GM11168 (cell line): ENCODE measurements around the gene MCHR1.
"Not testable (repeated sequence)": the region's sequence is repeated elsewhere in the genome, so short reads cannot be mapped to it uniquely, and the experiment has no call there.

ENCODE experiments used
- in situ Hi-C: fragments of 300-500 bp; cut with MboI; formaldehyde crosslinking; loops from one replicate; pipeline ENCODE4 v1.12.0; 2022; ENCODE audit warnings: low sequenced_read_pairs; ENCODE audit not compliant: unreplicated experiment

The MCHR1 gene

DNA sequence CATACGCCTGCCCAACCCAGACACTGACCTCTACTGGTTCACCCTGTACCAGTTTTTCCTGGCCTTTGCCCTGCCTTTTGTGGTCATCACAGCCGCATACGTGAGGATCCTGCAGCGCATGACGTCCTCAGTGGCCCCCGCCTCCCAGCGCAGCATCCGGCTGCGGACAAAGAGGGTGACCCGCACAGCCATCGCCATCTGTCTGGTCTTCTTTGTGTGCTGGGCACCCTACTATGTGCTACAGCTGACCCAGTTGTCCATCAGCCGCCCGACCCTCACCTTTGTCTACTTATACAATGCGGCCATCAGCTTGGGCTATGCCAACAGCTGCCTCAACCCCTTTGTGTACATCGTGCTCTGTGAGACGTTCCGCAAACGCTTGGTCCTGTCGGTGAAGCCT, 2.2 kb downstream of the MCHR1 start:
- in situ Hi-C loops = no loop called here

GRCh38 chr22:40684728-40685127, 5.4 kb downstream of the MCHR1 start:
- in situ Hi-C loops = no loop called here

DNA sequence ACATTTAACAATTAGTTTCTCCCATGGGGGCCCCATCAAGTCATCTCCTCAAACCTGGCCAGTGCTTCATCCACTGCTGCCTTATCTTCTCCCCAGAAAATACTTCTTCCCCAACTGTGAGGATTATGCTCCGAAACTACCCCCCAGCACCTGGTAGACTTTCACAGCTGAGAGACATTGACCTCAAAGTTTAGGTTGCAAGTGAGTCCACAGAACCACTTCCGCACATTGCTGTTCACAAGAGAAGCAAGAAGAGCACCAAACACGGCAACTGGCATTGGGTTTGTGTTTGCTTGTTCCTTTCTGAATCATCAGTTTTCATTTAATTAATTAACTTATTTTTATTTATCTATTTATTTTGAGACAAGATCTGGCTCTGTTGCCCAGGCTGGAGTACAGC, 6.1 kb downstream of the MCHR1 start:
- in situ Hi-C loops = no loop called here

- in situ Hi-C loops = no loop called here
These were observed 8.4 kb downstream of the MCHR1 start for GRCh38 chr22:40687706-40688105.

- in situ Hi-C loops = no loop called here
These were observed 11.1 kb downstream of the MCHR1 start for GRCh38 chr22:40690370-40690769.

DNA sequence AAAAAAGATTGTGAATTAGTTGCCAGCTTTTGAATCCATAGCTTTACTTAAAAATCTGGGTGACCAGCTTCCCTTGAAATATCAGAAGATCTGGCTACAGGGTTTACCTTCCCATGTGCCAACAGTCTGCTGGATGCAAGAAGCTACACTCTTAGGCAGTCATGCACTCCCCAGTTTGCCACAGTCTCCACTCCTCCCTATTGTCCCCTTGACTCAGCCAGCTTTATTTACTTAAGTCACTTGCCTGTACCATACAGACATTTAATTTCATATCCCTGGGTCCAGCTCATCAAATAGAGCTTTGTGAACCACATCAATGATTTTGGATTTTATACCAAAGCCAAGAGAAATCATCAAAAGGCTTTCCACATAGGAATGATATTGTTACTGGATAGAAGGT, 12.2 kb downstream of the MCHR1 start:
- in situ Hi-C loops = no loop called here

- in situ Hi-C loops = no loop called here
These were observed 15.1 kb downstream of the MCHR1 start for GRCh38 chr22:40694411-40694810.

GRCh38 chr22:40701274-40701673, 22.0 kb downstream of the MCHR1 start:
- in situ Hi-C loops = no loop called here

DNA sequence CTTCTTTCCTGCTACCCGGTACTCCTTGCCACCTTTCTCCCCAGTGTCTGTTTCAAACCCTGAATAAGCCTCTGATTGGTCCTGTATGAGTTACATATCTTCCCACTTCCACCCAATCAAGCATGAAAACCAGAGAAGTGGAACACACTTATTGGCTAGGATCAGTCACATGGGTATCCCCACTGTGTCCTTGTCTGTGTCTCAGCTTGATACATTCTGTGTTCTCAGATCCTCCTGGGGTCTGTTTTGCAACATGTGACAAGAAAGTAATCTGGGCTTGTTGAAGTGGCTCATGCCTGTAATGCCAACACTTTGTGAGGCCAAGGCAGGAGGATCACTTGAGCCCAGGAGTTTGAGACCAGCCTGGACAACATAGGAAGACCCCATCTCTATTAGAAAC, 23.9 kb downstream of the MCHR1 start:
- in situ Hi-C loops = no loop called here

DNA sequence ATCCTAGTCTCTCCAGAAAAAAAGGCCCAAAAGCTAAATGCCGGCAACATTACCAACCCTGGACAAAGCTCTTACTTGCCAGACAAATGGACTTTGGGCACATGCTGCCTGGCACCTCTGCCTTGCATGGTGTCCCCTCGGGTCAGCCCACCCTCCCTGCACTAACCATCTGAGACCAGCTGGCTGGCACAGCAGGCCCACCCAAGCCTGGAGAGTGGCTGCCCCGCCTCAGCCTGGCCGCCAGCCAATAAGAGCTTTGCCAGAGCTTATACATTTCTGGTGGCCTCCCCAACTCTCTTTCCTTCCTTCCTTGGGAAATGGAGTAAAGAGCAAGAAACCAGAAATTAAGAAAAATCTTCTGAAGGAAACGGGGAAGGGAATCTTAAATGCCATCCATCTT, 24.5 kb downstream of the MCHR1 start:
- in situ Hi-C loops = no loop called here

DNA sequence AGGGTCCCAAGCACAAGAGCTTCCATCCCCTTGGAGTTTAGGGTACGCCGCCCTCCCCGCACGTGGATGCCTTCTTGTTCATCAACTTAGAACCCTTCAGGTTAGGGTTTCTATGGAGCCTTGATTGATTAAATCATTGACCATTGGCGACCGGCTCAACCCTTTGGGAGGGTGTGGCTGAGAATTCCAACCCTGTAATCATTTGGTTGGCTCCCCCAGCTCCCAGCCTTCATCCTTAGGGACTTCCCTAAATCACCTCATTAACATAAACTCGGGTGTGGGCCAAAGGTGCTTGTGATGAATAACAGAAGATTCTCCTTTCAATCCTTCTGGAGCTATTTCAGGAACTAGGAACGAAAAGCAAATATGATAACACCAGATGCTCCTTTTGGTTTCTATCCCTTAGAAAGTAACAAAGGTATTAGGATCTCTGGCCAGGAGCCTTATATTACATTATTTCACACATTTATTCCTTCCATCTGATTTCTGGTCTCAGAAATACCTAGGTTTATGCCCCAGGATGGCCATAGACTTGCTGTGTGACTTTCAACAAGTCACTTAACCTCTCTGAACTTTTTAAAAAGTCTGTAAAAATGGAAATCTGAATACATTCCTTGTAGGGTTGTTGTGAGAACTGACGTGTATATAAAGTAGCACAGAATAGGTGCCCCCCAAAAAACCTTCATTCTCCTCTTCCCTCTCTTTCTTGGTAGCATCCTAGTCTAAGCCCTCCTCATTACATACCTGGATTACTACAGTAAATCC, 26.8 kb downstream of the MCHR1 start:
- in situ Hi-C loops = no loop called here

DNA sequence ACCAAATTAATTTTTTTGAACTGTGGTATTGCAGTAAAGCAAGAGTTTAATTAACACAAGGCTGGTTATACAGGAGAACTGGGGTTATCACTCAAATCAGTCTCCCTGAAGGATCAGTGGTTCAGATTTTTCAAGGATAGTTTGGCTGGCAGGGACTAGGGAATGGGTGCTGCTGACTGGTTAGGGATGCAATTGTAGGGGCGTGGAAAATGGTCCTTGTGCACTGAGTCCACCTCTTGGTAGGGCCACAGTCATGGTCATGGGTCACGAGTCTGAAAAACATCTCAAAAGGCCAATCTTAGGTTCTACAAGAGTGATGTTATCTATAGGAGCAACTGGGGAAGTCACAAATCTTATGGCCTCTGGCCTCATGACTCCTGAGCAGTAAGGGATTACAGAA, 27.9 kb downstream of the MCHR1 start:
- in situ Hi-C loops = no loop called here

- in situ Hi-C loops = no loop called here
These were observed 28.9 kb downstream of the MCHR1 start for GRCh38 chr22:40708177-40708576.

DNA sequence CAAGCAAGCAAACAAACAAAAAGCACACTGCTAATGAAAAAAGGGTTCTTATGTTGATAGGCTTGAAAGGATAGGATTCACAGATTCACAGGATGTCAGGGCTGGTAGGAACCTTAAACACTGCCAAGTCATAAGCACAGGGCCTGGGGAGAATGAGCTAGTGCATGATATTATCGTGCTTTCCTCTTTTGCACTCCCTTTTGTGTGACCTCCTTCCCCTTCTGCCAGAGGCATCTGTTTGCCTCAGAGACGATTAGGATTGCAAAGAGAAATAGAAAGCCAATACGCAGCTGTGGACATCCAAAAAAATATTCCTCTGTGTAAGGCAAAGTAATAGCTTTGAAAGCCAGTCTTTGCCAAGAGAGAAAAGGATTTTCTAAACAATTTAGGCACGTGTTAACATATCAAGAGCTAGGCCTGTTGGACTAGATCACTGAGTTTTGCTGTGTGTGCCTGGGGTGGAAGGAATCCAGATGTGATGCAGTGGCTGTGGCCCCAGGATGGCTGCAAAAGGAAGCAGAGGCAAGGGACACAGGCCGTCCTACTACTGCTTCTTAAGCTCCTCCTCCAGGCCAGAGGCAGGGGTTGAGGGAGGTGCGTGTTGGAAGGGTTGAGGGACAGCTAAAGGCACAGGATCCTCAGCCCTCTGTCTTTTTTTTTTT, 30.6 kb downstream of the MCHR1 start:
- in situ Hi-C loops = no loop called here

- in situ Hi-C loops = no loop called here
These were observed 33.0 kb downstream of the MCHR1 start for GRCh38 chr22:40712311-40712710.

DNA sequence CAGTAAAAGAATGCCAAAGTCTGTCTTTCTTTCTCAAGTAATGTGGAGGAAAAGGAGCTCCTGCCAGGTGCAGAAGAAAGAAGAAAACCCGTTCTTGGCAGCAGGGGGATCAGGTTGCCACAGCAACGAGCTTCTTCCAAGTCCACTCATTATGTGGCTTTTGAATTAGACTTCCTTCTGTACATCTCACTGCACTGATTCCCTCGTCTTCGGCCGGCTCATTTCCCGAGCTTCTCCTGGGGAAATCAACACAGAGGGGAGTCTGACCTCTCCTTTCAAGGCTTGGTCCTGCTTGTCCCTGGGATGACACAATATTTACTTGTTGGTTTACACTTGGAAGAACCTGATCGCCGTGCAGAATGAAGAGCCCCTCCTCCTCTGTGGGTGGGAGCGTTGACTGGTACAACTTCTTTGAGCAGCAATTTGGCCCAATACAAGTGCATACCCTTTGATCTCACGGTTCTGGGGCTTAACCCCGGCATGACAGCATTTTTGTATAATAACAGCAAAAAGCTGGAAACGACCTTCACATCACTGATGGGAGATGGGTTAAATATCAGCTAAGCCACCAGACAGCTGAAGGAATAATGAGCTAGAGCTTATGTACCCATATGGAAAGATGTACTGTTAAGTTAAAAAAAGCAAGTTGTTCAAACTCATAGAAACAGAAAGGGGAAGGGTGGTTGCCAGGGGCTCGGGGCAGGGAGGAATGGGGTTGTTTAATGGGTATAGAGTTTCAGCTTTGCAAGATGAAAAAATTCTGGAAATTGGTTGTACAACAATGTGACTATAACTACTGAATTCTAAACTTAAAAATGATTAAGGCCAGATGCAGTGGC, 35.4 kb downstream of the MCHR1 start:
- in situ Hi-C loops = no loop called here

DNA sequence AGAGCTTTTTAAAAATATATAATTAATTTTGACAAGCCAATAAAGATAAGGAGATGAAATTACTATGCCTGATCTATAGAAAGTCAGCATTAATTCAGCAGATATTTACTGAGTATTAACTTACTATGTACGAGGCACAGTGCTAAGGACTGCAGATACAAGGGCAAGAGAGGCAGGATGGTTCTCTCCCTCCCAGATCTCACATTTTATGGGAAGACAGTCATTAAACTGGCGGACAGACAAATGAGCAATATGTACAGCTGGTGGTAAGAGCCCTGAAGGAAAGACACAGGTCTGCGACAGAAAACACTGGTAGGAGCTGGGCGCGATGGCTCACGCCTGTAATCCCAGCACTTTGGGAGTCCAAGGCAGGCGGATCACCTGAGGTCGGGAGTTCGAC, 36.8 kb downstream of the MCHR1 start:
- in situ Hi-C loops = no loop called here

DNA sequence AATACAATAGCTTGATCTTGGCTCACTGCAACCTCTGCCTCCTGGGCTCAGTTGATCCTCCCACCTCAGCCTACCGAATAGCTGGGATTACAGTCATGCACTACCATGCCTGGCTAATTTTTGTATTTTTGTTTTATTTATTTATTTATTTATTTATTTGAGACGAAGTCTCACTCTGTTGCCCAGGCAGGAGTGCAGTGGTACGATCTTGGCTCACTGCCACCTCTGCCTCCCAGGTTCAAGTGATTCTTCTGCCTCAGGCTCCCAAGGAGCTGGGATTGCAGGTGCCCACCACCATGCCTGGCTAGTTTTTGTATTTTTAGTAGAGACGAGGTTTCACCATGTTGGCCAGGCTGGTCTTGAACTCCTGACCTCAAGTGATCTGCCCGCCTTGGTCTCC, 38.4 kb downstream of the MCHR1 start:
- in situ Hi-C loops = not testable (repeated sequence)

- in situ Hi-C loops = no loop called here
These were observed 39.2 kb downstream of the MCHR1 start for GRCh38 chr22:40718250-40719204.

- in situ Hi-C loops = no loop called here
These were observed 40.3 kb downstream of the MCHR1 start for GRCh38 chr22:40719599-40719998.
